Activated CD4-positive, CD25-positive, alpha-beta regulatory T cell treated with anti-CD3 and anti-CD28 coated beads, Interleukin-2, amount 50 U/mL, for 72 hours (primary cell): ENCODE data around the gene TNC.

Source experiments
- DNase-seq: peaks from one replicate; pipeline ENCODE4 v3.0.0; 2021

Gene TNC

DNA sequence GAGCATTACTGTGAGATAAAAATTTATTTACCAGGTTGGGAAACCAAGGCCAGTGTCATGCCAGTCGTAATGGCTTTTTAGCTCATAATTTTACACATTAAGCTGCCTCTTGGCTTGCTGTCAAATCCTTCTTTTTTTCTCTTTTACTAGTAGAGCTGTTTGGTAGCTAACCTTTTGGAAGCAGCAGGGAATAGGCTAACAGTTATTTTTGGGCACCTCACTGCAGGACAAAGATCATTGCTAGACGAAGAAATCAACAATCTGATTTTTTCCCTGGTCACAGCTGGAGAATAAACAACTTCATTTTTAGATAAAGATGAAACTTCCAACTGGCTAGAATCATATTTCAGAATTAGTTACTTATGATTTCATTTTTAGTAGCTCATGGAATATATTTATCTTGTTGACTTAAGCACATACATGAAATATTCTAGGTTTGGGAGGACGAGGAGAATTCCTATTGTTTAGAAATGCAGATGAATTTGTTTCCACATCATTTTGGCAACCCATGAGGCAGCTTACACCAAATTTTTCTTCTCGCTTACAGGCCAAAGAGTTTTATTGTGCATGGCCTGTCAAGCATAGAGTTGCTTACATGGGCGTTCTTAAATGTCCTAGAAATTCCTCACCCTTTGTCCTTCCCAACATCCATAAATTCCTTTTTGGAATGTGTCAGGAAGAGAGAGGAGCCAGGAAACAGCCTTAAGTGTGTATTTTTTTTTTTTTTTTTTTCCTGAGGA, 19.6 kb downstream of the TNC start:
- no peak for DNase-seq

GRCh38 chr9:115093520-115093919, 24.4 kb downstream of the TNC start:
- no peak for DNase-seq

- no peak for DNase-seq
These were observed 27.5 kb downstream of the TNC start for GRCh38 chr9:115090486-115090885.

- DNase-seq: no peak
These were observed 29.1 kb downstream of the TNC start for GRCh38 chr9:115088860-115089259.

DNA sequence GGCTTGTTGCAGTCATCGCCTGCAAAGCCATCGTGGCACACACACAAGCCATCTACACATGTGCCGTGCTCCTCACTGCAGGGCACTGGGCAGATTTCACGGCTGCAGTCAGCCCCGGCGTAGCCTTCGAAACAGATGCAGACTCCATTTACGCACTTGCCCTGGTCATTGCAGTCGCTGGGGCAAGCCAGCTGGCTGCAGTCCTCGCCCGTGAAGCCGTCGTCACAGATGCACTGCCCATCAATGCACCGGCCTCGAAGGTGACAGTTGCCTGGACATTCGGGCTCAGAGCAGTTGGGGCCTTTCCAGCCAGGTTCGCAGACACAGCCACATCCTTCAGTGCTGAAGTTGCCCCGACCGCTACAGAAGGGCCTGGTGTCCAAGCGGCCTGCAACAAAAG, 31.1 kb downstream of the TNC start:
- no peak for DNase-seq

DNA sequence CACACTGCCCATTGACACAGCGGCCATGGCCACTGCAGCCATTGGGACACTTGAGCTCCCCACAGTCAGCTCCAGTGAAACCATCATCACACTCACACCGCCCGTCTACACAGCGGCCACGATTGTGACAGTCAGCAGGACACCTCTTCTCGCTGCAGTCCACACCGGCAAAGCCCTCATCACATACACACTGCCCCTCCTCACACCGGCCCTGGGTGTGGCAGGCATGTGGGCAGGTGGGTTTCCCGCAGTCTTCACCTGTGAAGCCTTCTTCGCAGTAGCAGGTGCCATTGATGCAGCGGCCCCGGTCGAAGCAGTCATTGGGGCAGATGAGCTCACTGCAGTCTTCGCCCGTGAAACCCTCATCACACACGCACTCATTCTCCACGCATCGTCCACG, 31.5 kb downstream of the TNC start:
- no peak for DNase-seq

- DNase-seq: no peak
These were observed 32.1 kb downstream of the TNC start for GRCh38 chr9:115085773-115086377.

DNA sequence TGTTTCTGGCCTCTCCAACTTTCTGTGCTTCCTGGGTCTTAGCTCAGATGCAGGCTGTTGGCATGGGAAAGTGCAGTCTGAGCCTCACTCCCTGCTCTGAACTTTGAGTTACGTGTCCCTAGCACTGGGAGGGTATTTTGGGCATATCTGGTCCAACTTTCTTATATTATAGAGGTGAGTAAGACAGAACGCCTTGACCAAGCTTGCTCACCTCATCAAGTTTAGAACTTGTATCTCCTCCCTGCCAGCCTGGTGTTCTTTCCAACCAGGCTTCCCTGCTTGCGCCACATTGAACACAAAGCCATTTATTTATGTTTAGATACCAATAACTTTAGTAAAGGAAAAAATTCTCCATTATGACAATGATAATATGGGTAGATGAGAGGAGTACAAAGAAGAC, 33.2 kb downstream of the TNC start:
- no peak for DNase-seq

- DNase-seq: no peak
These were observed 33.8 kb downstream of the TNC start for GRCh38 chr9:115084157-115084556.

GRCh38 chr9:115080242-115080641, 37.7 kb downstream of the TNC start:
- DNase-seq: no peak

DNA sequence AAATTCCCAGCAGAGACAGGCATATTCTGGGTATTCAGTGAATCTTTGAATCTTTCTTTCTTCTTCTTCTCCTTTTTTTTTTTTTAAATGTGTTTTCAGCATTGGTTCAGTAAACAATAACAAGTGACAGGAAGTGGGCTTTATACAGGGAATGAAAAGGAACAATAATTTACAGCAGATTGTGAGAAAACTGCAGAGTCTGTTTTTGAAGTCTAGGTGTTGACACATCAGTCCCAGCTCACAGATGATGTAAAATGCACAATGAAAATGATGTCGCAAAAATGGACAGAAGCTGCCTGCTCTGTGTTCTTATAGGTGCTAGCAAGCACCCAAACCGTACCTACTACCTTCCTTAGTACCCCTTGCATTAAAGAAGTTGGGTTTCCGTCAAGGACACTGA, 38.8 kb downstream of the TNC start:
- no peak for DNase-seq

DNA sequence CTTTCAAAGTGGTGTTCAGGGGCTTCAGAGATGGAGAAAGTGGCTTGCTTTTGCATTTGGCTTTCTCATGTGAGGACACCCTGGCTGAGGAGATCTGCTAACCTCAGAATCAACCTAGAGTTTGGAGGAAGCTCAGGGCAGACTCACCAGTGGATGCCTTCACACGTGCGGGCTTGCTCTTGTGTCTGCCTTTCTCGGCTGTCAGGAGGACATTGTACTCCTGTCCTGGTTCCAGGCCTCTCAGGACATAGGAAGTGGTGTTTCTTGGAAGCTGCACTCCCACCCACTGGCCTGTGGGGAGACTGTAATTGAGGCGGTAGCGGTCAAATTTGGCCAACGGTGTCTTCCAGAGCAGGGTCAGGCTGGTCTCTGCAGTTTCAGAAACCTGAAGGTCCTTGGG, 44.5 kb downstream of the TNC start:
- no peak for DNase-seq

DNA sequence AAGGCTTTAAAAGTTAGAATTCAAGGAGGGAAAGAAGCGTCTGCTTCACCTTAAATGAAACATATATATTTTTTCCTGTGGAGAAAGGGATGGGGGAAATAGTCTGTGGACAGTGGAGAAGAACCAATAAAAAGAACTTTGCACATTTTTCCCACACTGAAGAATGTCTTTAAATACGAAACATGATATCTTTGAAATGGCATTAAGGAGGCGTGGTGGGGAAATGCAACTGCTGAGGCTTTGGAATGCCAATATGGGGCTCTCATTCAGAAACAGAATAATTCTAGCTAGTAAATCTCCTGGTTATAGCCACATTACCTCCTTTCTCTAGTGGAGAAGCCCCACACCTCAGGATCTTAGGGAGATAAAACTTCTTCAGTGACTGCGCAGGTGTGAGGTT, 46.8 kb downstream of the TNC start:
- no peak for DNase-seq

GRCh38 chr9:115069771-115070170, 48.2 kb downstream of the TNC start:
- DNase-seq: no peak

GRCh38 chr9:115069302-115069701, 48.7 kb downstream of the TNC start:
- no peak for DNase-seq

GRCh38 chr9:115068031-115068430, 49.9 kb downstream of the TNC start:
- DNase-seq: no peak

- DNase-seq: no peak
These were observed 54.7 kb downstream of the TNC start for GRCh38 chr9:115063058-115063845.

DNA sequence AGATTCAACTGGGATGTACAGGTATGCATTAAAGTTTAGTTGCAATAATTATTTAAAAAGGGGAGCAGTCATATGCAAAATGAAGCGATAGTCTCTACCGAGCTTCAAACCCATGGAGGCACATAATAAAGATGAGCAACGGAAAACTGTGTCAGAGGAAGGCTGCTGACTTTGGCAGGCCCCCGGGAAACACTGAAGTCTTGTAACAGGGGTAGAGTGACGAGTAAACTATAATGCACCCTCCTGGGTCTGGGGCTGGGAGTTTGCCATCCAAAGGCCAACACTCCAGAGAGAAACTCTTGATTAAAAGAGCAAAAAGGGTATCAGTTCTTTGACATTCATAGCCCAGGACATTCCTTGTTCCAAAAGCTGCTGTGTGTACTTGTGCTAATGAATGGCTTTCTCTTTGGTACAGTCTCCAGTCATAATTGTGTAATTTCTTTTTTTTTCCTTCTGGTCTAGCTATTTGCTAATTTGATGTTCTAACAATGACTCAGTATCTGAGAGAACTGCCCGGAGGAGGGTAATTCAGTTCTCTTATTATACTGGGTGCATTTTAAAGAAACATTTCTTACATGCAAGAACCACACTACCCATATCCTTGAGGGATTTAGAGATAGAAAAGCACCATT, 59.2 kb downstream of the TNC start:
- no peak for DNase-seq

DNA sequence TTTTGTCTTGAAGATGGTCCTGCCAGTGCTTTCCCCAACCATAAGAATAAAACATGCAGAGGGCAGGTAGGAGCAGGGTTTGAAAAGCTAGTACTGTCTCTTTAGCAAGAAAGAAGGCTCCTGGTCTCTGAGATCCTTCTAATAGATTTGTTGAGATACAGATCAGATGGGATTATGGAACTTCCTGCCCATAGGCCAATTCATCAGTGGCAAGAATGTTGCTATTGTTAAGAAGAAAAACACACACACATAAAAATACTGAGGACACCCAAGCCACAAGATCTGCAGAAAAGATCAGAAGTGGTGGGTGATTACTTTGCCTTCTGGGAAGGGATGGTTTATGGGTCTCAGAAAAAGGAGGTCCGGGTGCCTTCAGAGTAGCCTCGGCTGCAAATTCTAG, 59.8 kb downstream of the TNC start:
- no peak for DNase-seq

- no peak for DNase-seq
These were observed 60.4 kb downstream of the TNC start for GRCh38 chr9:115057559-115057958.

DNA sequence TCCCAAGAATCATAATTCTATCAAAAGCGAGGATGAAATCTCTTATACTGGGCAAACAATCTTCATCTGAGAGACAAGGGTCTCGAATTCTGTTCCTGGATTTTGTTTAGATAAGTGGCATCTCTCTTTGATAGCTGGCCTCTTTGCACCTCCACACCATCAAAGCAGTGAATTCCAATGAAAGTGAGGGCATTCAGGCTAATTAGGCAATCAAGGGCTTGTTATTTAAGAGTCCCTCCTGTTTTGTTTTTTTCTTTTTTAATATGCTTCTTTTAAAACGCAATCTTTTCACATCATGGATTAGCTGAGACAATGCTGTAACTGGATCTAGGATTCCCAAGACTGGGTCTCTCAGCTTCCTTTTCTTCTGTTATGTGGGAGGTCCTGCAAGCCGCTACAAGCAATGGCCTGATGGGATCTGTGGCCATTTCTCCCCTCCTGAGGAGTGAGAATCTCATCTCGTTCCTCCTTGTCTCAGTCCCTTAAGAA, 67.9 kb downstream of the TNC start:
- no peak for DNase-seq

GRCh38 chr9:115046824-115047223, 71.1 kb downstream of the TNC start:
- DNase-seq: no peak

GRCh38 chr9:115046199-115046598, 71.8 kb downstream of the TNC start:
- no peak for DNase-seq

GRCh38 chr9:115043632-115044031, 74.3 kb downstream of the TNC start:
- DNase-seq: no peak
